Measurements from ENCODE around the gene NELL1.

- TF ChIP-seq CTCF (IDR thresholded peaks at IDR 0.05), result no peak
- TF ChIP-seq POLR2A (IDR thresholded peaks at IDR 0.05), result no peak
- no peak for TF ChIP-seq EP300 (IDR thresholded peaks at IDR 0.05)
These were observed 520.8 kb downstream of the NELL1 start for GRCh38 chr11:21190181-21190580.
